Measurements from ENCODE around the gene DMD.
"Not testable (repeated sequence)": the region's sequence is repeated elsewhere in the genome, so short reads cannot be mapped to it uniquely, and the experiment has no call there.

Gene DMD

DNA sequence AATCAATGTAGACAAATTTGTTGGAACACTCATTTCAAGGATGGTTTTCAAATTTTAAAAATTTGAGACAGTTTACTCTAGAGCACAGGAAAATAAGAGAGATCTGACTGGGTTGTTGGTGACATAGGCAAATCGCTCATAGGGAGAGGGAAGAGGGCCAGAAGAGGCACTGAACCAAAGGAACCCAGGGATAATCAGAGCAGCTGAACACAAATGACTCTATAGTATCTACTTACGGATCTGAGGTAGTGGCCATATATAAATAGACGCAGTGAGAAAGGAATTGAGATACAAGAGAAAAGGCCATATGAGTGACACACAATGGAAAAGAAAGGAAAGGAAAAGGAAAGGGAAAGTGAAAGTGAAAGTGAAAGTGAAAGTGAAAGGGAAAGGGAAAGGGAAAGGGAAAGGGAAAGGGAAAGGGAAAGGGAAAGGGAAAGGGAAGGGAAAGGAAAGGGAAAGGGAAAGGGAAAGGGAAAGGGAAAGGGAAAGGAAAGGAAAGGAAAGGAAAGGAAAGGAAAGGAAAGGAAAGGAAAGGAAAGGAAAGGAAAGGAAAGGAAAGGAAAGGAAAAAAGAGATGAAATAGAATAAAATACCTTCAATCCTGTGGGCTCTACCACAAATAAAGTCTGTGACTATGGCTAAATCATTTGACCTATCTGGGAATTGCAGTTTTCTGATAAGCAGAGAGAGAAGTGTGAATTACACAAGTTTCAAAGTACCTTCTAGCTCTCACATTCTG is 759.2 kb downstream of the DMD start:
- no peak for DNase-seq

DNA sequence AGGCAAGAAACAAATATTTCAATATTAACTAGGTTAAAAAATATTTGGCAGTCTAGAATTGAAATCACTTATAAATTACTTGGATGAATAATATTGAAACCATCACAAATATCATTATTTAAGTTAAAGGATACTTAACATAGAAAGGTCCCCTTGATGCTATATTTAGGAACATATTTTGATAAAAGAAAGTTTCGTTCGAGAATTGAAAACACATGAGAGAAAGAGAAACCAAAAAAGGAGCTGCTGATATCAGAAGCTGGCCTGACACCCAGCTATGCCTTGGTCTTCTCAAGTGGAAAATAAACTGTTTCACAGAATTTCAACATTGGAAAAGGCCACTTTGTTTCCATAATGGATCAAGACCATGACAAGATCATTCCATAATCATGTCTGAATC is 762.4 kb downstream of the DMD start:
- no peak for DNase-seq

DNA sequence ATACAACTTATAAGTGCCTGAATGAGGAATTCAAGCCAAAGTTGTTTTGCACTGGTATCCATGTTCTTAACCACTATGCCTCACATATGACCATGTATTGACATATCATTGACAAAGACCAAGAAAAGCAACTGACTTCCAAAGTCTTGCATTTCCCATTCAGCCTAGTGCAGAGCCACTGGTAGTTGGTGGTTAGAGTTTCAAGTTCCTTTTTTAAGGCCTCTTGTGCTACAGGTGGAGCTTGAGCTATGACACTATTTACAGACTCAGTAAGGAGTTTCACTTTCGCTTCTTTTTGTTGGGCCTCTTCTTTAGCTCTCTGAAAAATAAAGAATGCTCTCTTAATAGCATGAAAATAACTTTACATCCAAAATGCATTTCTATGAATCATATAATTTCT is 763.0 kb downstream of the DMD start:
- no peak for DNase-seq

DNA sequence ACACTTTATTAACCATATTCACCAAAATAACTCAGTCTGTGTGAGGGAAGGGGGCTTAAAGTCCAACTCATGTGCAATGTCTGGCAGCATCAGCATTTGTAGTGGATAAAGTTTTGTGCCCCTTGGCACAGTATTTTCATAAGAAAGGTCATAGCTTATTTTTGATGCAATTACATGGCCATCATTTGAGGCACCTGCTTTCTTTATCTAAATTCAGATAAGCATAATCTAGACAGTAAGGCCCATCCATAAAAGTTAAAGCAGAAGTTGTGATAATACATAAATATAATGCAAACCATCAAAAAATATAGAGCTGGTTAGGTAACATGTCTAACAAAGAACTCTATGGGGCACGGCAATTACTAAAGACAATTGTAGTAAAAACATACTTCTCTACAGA is 763.7 kb downstream of the DMD start:
- no peak for DNase-seq

DNA sequence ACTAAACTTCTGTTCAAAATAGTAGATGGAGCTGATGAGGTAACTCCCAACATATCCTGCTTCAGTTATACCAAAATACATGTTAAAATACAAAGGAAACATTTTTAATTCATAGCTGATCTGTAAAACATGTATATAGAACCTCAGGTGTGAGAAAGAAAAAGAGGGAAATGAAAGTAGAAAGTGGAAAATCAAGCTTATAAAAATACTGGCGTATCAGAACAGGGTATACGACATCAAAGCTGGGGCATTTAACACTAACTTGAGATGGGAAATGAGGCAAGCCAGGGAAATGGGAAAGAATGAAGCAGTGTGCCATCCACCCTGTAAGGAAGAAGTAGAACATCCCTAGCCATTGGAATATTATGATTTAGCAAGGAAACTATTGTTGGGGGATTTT is 767.5 kb downstream of the DMD start:
- DNase-seq = no peak

DNA sequence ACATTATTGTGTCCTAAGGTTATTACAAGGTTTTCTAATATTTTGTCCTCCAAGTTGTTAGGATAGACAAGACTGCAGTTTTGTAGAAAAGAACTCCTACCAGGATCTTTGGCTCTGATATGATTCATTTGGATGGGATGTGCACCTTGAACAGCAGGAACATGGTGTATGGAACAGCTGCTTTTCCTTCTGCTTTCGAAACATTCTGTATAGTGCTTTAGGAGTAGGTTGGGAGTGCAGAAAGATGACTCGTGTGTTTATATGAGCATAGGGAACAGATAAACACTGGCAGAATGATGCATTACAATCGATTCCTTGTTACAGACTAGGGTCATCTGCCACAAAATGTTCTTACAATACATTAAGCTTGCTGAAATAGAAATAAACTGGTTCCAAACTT is 790.1 kb downstream of the DMD start:
- DNase-seq = no peak

DNA sequence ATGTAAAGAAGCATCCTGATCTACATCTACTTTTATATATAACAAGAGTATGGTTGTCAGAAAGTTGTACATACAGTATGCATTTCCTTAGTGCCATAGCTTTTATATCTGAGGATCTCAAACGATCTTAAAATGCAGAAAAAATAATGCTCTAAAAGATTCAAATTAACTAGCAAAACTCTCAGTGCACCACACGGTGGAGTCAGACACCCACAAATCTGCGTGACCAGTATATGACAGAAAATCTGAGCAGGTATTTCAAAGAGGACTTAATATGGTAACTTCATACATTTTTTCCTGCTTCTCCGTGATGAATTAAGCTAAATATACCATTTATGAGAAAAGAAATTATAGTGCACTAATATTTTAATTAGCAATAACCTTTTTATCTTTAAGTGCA is 803.0 kb downstream of the DMD start:
- DNase-seq = no peak

DNA sequence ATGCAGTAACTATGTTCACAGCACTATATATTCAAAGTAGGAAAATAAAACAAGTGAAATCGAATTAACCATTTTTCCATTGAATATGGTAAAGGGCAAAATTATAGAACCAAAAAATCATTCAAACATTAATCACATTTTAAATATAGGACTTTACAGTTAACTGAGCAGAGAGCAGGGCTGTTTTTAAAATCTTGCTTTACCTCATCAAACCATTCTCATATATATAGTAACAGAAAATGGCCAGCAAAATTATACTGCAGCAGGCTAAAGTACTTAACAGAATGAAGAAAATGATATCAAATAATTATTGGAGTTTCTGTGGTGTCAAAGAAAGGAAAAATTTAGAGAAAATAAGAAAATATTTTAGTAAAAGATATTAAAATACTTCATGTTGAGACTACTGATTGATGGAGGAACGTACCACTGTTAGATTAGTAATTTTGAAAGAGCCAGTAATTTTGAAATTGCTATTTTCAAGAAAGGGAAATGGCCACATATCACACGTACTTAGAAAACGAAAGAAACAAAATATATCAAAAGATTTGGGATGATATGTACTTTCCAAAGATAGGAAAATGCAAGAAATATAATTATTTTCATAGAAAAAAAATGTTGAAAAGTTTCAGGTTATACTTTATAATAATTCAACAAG is 813.7 kb downstream of the DMD start:
- no peak for DNase-seq

DNA sequence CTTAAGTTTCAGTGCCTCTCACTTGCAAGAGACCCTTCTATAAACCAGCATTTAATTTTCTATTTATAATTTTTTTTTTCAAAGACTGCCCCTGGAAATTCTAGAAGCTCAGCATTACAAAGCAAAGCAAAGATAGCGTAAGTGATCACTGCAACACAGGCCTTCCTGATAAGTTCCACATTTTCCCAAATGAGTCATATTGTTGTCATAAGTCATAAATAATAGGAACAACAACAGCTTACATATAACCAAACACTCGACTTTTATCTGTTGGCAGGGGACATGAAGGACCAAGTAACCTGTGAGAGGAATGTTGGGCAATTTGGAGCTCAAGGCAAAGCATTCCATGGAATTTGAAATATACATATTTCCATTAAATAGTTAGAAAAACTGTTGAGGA is 815.5 kb downstream of the DMD start:
- DNase-seq = no peak

DNA sequence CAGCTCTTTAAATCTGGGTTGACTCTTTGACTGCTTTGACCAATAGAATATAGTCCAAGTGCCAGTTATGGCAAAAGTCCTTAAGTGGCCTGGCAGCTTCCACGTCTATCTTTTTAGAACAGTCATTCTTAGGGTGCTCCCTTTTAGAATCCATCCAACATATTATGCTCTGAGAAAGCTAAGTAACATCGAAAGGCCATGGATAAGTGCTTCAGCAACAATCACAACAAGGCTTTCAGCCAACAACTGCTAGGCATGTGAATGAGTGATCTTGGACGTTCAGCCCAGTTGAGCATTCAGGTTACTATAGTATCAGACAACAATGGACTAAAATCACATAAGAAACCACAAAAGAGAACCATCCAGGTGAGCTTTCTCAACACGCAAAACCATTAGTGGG is 818.7 kb downstream of the DMD start:
- no peak for DNase-seq

DNA sequence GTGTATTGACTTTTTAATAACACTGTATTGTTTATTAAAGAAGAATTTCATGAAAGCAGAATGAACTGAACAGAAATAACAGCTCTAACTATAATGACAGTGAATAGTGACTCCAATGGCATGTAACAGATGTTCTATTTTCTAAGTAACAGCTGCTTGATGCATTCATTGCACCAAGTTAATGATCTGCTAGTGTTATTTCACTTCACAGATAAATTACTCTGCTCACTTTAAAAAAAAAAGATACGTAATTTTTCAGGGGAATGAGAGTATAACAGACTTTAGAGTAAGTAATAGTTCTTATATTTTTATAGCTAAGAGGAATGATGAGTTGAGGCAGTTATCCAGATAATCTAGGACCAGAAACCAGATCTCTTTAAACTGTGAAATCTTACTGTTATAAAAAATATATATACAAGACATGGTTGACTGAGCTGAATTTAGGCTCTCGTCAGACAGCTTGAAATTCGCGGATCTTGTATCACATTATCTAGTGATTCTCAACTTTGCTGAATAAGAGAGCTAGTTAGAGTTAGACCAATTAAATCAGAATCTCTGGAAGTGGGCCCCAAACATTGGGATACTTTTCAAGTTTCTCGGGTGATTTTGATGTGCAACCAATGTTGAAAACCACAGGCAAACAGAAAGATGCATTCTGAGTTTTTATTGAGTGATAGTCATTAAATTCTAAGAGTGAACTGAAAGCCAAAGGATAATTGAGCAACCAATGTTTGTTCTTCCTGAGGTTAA is 840.7 kb downstream of the DMD start:
- no peak for DNase-seq

DNA sequence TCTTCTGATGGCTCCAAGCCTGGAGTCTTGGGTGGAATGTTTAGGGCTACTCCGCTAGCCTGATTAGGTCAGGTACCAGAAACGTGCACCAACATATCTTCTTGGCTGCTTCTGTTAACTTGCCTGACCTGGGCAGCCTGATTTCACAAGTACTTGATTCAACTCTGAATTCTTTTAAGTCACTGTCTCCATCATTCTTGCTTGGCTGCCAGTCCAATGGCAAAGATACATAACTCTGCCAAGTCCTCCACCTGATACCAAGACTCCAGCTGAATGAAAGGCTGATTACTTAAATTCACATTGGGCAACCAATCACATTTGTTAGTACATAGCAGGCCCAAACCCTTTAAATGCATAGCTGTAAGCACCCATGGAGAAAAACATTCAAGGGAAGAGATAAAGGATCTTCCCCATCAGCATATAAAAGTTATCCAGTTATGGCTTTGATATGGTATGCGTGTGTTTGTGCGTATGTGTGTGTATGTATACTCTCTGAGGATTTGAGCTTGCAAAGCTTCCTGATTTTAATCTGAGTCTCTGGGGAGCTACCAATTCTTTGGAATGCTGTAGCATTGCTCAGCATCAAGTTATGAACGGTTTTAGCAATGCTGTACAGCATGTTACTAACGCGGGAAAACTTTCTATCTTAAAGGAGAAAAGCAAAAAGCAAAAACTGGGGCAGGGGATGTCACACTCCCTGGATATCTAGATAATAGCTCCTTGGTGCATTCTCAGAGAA is 917.2 kb downstream of the DMD start:
- DNase-seq = no peak

DNA sequence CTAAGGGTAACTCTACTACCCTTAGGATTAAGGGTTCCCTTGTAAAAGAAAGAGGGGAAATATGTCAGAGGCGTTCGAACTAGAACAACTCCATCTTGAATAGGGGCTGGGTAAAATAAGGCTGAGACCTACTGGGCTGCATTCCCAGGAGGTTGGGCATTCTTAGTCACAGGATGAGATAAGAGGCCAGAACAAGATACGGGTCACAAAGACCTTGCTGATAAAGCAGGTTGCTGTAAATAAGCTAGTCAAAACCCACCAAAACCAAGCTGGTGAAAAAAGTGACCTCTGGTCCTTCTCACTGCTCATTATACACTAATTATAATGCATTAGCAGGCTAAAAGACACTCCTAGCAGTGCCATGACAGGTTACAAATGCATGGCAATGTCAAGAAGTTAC is 922.0 kb downstream of the DMD start:
- no peak for DNase-seq

DNA sequence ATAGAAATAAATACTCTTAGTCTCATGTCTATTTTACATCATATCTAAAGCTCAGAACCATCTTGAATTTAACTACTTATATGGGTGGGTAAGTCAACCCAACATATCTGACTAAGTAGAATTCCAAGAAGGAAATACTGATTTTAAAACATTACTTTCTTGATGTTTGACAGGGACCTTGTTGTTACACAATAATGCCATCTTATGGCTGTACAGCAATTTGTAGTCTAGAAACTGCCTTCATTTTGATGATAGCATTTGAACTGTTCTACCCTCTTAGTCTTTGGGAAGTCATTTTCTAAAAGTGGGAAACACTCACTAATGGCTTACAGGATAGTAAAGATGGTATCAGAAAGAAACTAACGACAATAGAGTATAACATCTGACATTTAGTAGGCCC is 929.5 kb downstream of the DMD start:
- no peak for DNase-seq

DNA sequence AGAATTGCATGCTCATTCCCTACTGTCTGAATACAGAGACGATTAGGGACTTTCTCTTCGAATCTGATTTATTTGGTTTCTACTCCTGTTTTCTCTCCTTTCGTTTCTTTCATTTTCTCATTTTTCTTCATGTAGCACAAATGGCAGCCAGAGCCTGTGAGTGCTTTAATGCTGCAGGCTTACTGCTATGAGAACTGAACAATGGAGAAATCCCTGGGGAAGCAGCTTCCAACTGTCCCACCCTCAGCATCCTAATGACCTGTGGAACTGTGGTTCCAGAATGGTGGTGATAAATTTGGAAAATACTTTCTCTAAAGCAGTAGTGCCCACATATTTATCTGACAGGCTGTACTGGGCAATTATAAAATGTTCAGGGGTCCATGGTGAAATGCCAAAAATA is 930.4 kb downstream of the DMD start:
- DNase-seq = no peak

DNA sequence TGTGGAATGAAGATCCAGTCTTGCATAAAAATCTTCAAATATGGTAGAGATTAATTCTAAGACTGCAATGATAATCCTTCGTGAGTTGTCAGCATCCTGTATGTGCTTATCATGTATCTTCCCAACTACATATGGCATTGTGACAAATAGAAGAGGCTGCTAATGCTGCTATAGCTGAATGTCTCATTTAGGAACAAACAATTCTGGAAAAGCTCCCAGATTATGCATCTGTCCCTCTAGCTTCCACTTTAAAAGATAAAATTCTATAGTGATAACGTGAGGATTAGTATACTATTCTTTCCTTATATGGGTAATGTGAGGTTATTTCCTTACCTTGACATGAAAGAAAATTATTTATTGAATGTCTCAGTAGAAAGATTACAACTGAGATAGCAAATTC is 930.9 kb downstream of the DMD start:
- no peak for DNase-seq

DNA sequence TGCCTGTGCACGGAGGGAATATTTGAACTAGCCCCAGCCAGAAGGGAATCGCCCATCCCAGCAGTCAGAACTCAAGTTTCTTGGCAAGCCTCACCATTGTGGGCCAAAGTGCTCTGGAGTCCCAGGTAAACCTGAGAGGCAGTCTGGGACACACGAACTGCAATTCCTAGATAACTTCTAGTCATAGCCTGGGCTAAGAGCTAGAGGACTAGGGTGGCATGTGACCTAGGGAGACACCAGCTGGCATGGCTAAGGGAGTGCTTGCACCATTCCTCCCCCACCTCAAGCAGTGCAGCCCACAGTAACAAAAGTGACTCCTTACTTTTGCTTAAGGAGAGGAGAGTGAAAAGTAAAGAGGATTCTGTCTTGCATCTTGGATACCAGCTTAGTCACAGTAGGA is 935.2 kb downstream of the DMD start:
- no peak for DNase-seq

DNA sequence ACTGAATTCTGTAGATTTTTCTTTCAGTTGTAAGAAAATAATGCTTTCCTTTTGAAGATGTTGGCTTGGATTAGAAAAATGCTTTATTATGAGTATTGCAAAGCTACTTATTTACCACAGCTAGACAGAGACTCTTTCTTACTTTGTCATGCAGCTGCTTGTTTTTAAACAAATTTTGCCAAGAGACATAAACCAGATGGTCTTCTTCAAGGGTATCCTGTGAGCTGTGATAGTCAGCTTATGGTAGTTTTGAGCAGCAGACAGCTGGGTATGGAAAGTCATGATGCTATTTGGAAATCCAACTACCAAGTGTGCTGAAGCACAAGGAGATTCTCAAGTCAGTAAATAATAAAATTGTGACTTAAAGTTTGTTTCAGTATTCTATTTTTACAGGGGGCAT is 941.5 kb downstream of the DMD start:
- no peak for DNase-seq

DNA sequence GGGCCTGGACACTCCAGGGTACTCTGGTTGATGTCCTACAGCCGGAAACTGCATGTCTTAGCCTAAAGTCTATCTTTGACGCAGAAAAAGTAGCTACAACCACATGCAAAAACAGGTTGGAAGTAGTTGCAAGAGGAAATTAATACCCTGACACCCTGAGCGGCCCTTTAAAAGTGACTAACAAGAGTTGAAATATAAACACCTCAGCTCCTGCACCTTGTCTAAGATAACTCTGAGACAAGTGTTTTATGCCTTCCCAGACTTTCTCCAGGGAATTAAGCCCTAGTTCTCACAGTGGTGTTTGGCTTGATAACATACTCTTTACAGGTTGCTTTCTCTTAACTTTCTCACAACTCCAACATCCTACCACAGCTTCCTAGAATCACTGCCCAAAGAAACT is 943.1 kb downstream of the DMD start:
- DNase-seq = no peak

DNA sequence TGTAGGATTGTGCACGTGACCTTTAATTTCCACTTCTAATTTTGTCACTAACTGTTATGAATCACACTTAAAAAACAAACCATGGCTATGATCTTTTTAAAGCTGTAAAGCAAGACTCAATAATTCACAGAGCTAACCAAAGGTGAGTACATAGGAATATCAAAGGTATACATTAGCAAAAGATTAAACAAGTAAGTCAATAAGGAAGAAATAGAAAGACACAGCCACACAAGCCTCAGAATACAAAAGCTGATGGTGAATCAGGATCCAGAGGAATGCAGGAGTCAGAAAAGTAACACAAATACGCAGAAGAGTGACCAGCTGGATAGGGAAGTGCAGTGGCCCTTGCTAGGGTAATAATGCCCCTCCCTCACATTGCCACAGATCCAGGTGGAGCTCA is 943.6 kb downstream of the DMD start:
- DNase-seq = no peak

DNA sequence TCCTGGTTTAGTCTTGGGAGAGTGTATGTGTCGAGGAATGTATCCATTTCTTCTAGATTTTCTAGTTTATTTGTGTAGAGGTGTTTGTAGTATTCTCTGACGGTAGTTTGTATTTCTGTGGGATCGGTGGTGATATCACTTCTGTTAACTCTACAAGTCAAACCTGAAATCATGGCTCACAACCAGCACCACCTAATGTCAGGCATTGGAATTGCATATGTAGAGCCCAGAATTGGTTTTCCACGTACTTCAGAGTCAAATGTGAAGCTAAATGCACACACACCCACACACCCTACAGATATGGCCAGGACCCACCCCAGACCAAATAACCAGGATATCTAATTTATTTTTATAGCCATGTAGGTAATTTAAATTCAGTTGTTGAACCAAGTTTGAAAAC is 964.7 kb downstream of the DMD start:
- not testable (repeated sequence) for DNase-seq

DNA sequence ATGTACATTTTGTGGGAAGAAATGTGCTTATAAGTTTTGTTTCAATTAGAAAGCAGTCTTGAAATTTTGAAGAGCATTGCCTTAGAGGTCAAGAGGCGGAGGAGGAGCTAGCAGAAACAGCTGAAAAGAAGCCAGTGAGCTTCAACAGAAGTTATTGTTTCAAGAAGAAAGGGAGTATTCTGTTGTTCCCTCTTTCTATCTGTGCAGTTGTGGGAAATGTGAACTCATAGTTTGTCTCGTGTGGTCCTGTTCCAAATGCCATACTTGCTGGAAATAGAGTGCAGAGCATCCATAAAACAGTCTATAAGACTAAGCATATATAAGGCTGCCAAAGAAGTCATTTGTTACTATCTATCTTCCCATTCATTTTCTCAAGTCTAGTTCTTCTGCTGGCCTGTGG is 1015.7 kb downstream of the DMD start:
- no peak for DNase-seq

DNA sequence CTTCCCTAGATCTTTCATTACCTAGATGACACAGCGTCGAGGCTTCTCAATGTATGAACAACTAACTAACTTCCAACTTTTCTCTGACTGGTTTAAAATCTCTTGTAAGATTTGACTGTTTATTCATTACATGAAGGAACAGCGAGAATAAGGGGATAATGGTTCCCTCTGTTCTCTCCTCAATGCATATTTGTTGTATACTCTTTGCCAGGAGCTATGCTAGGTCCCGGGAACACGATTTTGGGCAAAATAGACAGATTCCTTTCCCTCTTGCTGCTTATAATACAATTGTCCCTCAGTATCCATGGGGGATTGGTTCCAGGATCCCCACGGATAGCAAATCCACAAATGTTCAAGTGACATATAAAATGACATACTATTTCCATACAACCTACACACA is 1020.0 kb downstream of the DMD start:
- no peak for DNase-seq

DNA sequence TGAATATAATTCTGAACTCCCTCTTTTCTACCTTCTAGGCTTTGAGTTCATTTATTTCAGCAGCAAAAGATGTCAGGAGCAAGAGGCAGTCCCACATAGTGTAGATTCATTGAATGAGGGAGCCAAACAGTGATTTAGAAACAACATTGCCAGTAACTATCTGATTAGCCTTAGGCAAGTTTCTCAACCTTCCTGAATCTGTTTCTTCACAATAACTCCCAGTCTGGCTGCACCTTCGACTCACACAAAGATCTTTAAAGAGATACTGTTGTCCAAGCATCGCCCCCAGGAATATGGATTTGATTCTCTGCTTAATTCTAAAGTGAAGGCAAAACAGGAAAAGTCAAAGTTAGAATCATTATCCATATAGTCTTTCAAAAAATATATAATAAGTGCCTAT is 1026.2 kb downstream of the DMD start:
- DNase-seq = no peak
